ENCODE data around the gene BRME1.

Gene BRME1

DNA sequence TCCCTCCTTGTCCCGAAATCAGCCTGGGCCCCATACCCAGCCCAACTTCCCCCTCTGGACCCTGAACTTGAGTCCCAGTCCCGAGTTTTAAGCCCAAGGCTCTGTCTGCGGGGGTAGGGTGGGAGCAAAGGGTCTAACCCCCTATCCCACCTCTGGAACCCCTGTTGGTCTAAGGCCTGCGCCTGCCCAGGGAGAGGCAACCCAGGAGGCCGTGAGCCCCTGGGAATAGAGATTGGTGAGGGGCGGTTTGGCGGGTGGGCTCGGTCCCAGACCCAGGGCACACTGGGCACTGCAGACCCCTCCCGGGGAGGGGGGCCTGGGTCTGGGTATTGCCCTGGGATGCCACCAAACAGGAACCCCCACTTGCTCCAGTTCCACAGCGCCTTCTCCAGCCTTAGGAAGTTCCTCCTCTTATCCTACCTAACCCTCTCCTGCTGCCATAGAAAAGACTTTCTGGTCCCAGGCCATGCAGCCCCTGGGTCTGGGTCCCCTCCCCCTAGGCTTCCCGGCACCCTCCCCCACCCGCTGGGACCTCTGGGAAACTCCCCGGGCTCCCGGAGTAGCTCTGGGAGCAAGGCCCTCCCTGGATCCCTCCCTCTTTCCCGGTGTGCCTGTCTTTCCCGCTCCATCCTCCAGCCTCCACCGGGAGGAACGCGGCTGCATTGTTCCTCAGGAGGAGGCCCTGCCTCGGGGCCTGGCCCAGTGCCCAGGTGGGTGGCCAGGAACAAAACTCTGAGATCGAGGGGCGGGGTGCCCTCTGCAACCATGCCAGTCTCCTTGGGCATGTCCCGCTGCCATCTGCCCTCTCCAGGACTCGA is 62.6 kb downstream of the BRME1 start:
- DNase-seq = no peak

DNA sequence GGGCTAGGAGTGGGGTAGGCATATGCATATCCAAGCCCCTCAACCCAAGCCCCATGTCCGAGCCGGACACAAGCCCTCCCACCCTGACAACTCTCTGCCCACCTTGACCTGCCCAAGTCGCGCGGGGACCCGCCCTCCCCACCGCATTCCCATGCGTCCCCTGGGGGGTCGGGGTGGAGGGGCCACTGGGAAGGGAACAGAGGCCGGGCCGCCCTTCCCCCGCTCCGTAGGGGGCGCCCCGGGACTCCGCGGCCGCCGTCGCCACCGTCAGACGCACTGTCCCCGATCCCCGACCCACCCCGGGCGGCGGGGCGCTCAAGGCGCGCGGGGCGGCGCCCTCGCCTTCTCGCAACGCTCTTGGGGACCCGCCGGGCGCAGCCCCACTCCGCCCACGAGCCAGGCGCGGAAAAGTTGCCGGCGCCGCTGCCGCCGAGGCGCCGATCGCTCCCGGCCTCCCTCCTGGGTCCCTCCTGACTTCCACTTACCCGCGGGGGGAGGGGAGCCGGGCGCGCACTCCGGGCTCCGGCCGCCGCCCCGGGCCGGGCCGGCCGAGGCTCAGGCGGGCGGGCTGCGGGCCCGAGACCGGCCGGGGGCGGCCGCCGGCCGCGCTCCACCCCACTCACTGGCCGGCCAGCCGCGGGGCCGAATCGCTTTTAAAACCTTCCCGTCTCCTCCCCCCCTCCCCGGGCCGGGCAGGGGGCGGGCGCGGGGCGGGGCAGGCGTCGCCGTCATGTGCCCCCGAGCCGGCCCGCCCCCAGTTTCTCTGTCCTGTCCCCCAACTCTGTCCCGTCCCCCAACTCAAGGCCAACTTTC is 63.4 kb downstream of the BRME1 start:
- DNase-seq = no peak

DNA sequence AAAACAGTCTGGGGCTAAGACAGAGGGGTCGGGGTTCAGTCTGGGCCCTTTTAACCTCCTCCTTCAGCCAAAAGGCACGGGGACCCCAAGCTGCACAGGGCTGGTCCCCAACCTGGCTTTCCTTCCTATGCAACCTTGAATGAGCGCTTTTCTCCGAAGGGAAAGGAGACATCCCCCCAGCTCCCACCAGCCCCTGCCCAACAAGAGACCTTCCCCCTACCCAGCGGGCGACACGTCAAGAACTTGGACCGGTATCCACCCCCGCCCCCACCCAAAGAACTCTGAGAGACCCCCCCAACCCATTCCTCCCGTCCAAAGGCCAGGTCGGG is 64.0 kb downstream of the BRME1 start:
- no peak for DNase-seq

DNA sequence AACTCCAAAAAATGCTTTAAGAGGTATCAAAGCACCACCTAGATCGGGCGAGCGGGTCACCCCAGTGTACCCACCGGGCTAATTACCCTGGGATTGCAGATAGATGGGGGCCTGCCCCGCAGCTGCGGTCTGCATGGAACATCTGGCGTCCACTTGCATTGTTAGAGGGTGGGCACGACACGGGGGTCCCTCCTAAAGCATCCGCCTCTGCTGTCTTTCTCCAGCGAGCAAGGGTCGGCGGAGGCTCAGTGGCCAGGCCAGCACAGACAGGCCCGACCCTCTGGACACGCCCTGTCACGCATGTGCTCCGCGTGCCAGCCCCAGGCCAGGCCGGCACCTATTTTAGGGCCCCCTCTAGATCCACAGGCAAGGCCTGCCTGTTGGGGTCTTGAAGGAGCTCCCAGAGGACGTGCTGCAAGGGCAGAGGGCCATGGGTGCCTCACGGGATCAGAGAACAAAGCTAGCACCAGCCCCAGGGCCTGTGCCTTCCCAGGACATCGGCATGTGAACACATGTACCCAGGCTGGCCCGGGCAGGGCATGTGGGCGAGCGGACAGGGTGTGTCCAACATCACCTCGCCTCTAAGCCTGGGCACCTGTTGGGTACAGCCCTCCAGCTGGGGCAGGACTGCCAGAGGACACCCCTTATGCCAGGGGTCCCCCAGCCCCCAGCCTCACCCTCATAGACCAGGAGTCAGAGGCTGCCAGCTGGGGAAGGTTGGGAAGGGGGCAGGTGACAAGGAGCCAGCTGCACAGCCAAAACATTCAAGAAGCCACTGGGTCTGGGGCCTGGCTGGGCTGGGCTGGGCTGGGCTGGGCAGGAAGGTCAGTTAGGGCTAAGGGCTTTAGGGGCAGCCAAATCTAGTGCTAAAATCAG is 64.6 kb downstream of the BRME1 start:
- DNase-seq = no peak

DNA sequence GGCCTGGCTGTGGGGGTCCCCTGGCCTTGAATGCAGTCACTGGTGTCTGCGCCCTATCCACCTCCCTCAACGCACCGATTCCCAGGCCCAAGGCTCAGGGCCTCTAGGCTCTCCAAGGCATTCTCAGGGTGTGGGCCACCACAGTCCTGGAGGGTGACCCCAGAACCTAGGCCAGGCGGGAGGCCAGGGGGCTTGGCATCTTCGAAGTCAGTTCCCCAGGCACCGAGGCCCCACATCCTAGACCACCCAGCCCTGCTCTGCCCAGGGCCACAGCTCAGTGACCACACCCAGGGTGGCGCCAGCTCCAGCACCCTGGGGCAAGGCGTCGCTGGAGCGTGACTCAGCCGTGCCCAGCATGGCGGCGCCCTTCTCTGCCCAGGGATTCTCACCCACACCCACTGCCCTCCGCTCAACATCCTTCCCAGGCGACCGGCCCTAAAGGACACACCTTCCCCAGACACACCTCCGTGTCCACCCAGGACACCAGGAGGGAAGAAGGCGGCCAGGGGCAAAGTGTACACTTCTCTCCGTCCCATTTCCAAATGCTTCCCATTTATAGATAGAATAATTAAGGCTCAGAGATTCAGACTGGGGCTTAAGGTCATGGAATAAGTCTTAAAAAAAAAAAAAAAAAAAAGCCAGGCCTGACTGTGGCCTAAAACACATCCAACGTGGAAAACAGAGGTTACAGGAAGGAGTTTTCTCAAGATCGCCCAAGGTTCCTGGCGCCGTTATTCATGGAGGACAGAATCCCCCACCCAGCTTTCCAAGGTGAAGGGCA is 65.4 kb downstream of the BRME1 start:
- no peak for DNase-seq

DNA sequence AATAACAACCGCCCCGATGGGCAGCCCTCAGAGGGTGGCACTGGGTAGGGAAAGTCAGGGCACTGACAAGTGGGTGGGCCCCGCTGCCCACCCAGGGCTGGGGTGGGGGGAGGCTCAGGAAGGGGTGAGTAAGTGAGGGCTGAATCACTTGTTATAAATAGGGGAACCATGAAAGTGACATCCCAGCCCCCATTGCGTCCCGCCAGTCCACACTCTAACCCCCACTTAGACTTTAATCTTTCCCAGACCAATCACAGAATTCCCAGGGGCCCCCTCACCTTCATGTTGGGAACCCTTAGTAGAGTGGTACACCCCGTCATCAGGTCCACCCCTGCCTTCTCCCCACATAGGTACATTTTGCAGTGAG is 66.0 kb downstream of the BRME1 start:
- DNase-seq = no peak

DNA sequence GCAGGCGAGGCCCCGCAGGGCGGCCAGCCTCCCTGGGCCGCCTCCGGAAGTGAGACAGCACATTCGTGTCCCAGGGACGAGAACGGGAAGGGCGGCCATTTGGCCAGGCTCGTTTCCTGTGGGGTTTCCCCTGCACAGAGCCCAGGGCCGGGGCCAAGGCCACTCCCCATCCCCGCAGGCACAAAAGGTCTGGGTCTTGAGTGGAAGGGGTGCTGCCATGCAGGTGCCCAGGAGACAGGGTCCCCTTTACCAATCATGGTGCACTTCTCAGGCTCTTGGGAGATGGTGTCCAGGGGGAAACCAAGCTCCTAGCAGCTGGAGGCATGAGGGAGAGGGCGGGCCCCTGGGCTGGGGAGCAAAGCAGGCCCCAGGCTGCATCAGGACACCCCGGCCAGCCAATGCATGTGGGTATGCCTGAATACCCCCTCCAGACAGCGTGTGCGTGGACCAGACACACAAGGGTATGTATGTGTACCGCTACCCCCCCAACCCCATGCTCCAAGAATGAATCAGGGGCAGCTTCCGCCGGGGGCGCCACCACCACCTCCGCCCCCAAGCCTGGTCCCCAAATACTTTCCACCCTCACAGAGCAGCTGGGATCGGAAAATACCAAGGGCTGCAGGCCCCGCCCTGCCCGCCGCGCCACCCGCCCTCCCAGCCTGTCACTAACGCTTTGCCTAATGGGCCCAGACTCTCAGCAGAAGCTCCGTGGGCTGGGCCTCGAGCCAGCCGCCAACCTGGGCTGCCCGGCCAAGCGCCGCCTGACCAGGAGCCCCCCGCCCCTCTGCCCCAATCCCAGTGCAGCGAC is 66.6 kb downstream of the BRME1 start:
- peak; percentile 50 for DNase-seq

DNA sequence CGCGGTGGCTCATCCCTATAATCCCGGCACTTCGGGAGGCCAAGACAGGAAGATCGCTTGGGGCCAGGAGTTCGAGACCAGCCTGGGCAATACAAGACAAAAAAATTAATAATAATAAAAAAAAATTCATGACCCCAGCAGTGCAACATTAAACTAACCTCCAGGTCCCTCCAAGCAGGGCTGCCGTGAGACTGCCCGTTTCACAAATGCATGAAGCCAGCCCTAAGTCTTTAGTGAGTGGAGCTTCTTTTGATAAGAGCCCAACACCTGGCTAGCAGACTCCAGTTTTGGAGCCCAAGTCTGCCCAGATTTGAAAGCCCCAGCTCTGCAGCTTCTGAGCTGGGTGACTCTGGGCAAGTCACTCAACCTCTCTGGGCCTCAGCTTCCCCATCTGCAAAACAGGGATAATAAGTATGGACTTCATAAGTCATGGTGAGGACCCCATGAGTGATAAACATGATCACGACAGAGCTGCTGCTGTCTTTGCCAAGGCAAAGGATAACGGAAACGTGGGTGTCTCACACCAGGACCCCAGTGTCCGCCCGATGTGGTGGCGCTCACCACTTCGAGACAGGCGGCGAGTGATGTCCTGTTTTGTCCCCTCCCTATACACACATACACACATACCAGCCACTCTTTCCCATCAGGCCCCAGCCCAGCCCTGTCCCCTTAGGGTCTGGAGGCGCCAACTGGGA is 67.3 kb downstream of the BRME1 start:
- DNase-seq = no peak

DNA sequence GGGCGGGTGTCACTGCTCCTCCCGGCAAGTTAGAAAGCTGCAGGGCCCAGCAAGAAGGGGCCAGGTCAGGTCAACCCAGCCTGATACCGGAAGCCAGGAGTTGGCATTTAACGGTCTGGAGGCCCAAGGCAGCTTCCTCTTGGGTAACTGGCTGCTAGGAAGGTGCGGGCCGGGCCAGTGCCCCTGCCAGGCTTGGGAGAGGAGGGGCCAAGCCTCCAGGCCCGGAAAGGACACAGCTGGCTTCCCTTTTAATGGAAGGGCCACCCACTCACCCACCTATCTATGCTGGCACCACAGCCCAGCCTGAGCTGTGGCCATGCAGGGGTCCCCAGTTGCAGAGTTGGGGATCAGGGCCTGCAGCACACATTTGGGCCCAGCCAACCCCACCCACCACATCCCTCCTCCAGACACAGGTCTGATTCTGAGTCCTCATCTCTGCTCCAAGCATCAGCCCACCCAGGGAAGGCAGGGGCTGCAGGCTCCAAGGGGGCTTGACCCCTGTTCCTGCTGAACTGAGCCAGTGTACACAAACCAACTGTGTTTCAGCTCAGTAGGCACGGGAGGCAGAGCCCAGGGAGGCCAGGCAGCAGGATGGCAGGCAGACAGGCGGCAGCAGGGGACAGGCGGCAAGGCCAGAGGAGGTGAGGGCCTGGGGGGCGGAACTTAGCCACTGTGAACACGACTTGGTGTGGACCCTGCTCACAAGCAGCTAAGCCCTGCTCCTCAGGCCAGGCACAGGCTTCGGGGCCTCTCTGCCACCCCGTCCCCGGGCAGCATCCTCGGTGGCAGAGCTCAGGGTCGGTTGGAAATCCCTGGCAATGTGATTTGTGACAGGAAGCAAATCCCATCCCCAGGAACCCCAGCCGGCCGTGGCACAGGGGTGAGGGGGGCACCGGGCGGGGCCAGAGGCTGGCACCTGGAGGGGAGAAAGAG is 69.9 kb downstream of the BRME1 start:
- DNase-seq = no peak

DNA sequence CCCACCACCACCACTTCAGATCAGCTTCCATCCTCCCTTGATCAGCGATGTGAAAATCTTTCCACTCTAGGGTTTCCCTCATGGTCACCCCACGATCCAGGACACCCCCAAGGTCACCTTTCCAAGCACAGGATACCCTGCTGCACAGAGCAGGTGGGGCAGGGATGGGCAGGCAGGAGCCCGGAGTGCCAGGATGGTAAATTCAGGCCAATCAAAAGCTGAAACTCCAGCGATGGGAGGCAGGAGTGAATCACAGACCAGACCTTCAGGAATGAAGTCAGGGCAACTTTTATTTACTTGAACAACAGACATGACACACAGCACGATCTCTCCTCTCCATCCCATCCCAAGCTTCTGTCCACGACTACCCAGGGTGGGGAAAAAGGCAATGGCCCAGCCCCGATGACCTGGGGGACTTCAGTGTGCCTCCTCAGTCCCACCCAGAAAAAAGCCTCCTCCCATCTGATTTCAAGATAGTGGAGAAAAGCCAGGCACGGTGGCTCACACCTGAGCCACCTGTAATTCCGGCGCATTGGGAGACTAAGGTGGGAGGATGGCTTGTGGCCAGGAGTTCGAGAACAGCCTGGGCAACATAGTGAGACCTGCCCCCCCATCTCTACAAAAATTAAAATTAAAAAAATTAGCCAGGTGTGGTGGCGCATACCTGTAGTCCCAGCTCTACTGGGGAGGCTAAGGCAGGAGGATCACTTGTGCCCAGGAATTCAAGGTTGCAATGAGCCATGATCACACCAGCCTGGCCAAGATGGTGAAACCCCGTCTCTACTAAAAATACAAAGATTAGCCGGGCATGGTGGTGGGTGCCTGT is 71.5 kb downstream of the BRME1 start:
- DNase-seq = no peak

DNA sequence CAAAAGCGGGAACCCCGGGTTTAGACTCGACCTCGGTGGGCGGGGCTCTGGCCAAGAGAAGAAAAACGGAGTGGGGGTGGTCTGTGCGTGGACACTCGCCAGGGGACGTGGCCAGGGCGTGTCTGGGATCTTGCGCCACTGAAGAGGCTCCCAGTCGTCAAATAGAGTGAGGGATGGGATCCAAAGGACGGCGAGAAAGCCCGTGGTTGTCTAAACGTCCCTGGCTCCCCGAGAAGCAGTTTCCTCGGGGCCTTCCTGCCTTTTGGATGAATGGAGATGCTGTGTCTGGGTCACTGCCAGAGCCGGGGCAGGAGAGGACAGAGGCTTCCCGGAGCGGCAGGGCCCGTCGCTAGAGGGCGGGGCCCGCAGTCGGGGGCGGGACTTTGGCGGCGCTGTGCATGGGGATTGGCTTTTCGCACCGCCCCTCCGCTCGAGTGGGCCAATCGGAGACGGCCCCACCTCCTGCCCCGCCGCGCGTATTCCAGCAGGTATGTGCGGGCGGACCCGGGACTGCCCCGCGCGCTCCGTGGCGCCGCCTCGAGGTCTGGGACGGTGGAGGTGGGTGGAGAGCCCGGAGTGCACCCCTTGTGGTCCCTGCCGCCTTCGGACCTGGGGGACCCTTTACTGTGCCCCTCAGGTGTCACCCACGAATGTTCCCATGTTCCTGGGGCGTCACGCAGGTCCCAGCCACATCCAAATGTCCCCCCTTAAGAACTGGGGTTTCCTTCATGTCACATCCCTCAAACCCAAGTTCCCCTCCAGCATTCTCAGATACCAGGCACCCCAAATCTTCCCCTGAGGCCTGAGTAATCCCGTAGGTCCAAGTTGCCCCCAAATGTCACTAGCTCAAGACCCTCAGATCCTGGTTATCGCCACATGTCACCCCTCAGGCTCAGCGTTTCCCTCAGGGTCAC is 72.3 kb downstream of the BRME1 start:
- DNase-seq = peak; percentile 77
